ENCODE measurements around the gene USP47. TPM values are rescaled to one million over a fixed set of nuclear protein-coding genes. Genes with fewer than 3 reads are reported as not detected.

Gene USP47
- 97.2 and 106 TPM in 2 replicates for total RNA-seq

GRCh38 chr11:11841723-11842420, at the start of gene USP47:
Gene USP47 (plus strand): TSS chr11:11841972. CDS start chr11:11842186, 214 bp downstream.

GRCh38 chr11:12007769-12008737, 166.3 kb downstream of the USP47 start, which contains the start of gene DKK3:
Gene DKK3 (minus strand): TSS chr11:12008626. CDS start chr11:12008582, 44 bp downstream.

Other genes starting within 250 kb of the USP47 start
- gene GALNT18, start 220.0 kb upstream of the USP47 start, total RNA-seq, result 16.9 and 20.5 TPM in 2 replicates
- 47.4 and 118 TPM in 2 replicates for gene DKK3, start 166.7 kb downstream of the USP47 start, total RNA-seq